H9 (cell line): ENCODE data around the gene NPAS1. TPM values are rescaled to one million over a fixed set of nuclear protein-coding genes. Genes with fewer than 3 reads are reported as not detected.

Experiments used
- DNase-seq: peaks from one replicate; pipeline ENCODE4 v3.0.0-alpha.2; 2017
- H2AFZ ChIP-seq: one replicate; pipeline ENCODE4 v1.6.1; 2013; ENCODE audit warnings: mild to moderate bottlenecking, low read length, control low read depth, moderate library complexity
- H2AK5ac ChIP-seq: 2 replicates; pipeline ENCODE4 v1.6.1; 2013; ENCODE audit warnings: low read length, control low read depth, mixed read lengths; ENCODE audit not compliant: insufficient read length
- H2BK120ac ChIP-seq: one replicate; pipeline ENCODE4 v1.6.1; 2013; ENCODE audit warnings: low read depth, mild to moderate bottlenecking, low read length, control low read depth, inconsistent platforms; ENCODE audit not compliant: poor library complexity, severe bottlenecking
- H2BK12ac ChIP-seq: 2 replicates; pipeline ENCODE4 v1.6.1; 2013; ENCODE audit warnings: low read length, control low read depth, mixed read lengths, low read depth; ENCODE audit not compliant: insufficient read length
- H2BK15ac ChIP-seq: 2 replicates; pipeline ENCODE4 v1.6.1; 2013; ENCODE audit warnings: low read depth, low read length, control low read depth
- H2BK20ac ChIP-seq: one replicate; pipeline ENCODE4 v1.6.1; 2013; ENCODE audit warnings: low read depth, mild to moderate bottlenecking, low read length, control low read depth, inconsistent platforms; ENCODE audit not compliant: poor library complexity, severe bottlenecking
- H2BK5ac ChIP-seq: 2 replicates; pipeline ENCODE4 v1.6.1; 2013; ENCODE audit warnings: low read length, control low read depth, mixed read lengths; ENCODE audit not compliant: insufficient read length
- H3K14ac ChIP-seq: 2 replicates; pipeline ENCODE4 v1.6.1; 2013; ENCODE audit warnings: low read length, control low read depth; ENCODE audit not compliant: insufficient read depth
- H3K18ac ChIP-seq: 2 replicates; pipeline ENCODE4 v1.6.1; 2013; ENCODE audit warnings: low read depth, mild to moderate bottlenecking, mixed read lengths, low read length, control low read depth; ENCODE audit not compliant: insufficient read length
- H3K23ac ChIP-seq: 2 replicates; pipeline ENCODE4 v1.6.1; 2013; ENCODE audit warnings: low read length, control low read depth, mixed read lengths, low read depth; ENCODE audit not compliant: insufficient read length
- H3K23me2 ChIP-seq: 2 replicates; pipeline ENCODE4 v1.6.1; 2013; ENCODE audit warnings: low read depth, mild to moderate bottlenecking, mixed read lengths, low read length, control low read depth; ENCODE audit not compliant: insufficient read length, poor library complexity, severe bottlenecking
- H3K27ac ChIP-seq: 2 replicates; pipeline ENCODE4 v1.5.1; 2013; ENCODE audit warnings: low read length, control low read depth, mixed read lengths, low read depth; ENCODE audit not compliant: insufficient read length
- H3K27me3 ChIP-seq: 2 replicates; pipeline ENCODE4 v1.6.1; 2013; ENCODE audit warnings: low read length, control low read depth, inconsistent platforms; ENCODE audit not compliant: insufficient read depth
- H3K4ac ChIP-seq: 2 replicates; pipeline ENCODE4 v1.6.1; 2013; ENCODE audit warnings: low read depth, mild to moderate bottlenecking, control low read depth, inconsistent platforms, low read length, moderate library complexity
- H3K4me1 ChIP-seq: 2 replicates; pipeline ENCODE4 v1.6.1; 2013; ENCODE audit warnings: low read length, control low read depth, inconsistent platforms; ENCODE audit not compliant: insufficient read depth
- H3K4me2 ChIP-seq: 2 replicates; pipeline ENCODE4 v1.6.1; 2013; ENCODE audit warnings: low read length, control low read depth, mixed read lengths; ENCODE audit not compliant: insufficient read length, insufficient read depth
- H3K56ac ChIP-seq: 2 replicates; pipeline ENCODE4 v1.6.1; 2013; ENCODE audit warnings: low read depth, mild to moderate bottlenecking, mixed read lengths, low read length, control low read depth; ENCODE audit not compliant: insufficient read length
- H3K79me1 ChIP-seq: 2 replicates; pipeline ENCODE4 v1.6.1; 2013; ENCODE audit warnings: low read depth, mild to moderate bottlenecking, moderate library complexity, low read length, control low read depth, inconsistent platforms; ENCODE audit not compliant: insufficient read depth, poor library complexity, severe bottlenecking
- H3K79me2 ChIP-seq: 2 replicates; pipeline ENCODE4 v1.6.1; 2013; ENCODE audit warnings: low read length, control low read depth, inconsistent platforms; ENCODE audit not compliant: insufficient read depth
- H3K9ac ChIP-seq: 2 replicates; pipeline ENCODE4 v1.6.1; 2013; ENCODE audit warnings: low read length, control low read depth, mixed read lengths; ENCODE audit not compliant: insufficient read length; ENCODE audit errors: extremely low read depth
- H3K9me3 ChIP-seq: one replicate; pipeline ENCODE4 v1.6.1; 2013; ENCODE audit warnings: low read depth, low read length, inconsistent platforms; ENCODE audit not compliant: control insufficient read depth
- H3T11ph ChIP-seq: one replicate; pipeline ENCODE4 v1.6.1; 2013; ENCODE audit warnings: mild to moderate bottlenecking, low read length, control low read depth, inconsistent platforms
- H4K20me1 ChIP-seq: one replicate; pipeline ENCODE4 v1.6.1; 2013; ENCODE audit not compliant: control insufficient read depth, insufficient read length, insufficient read depth
- H4K5ac ChIP-seq: 2 replicates; pipeline ENCODE4 v1.6.1; 2013; ENCODE audit warnings: low read depth, mild to moderate bottlenecking, mixed read lengths, low read length, control low read depth; ENCODE audit not compliant: insufficient read length
- H4K8ac ChIP-seq: replicated peaks from 2 replicates; pipeline ENCODE4 v1.6.1; 2013; ENCODE audit warnings: low read length, control low read depth, mixed read lengths, low read depth; ENCODE audit not compliant: insufficient read length
- H4K91ac ChIP-seq: 2 replicates; pipeline ENCODE4 v1.6.1; 2013; ENCODE audit warnings: low read depth, mild to moderate bottlenecking, moderate library complexity, mixed read lengths, low read length, control low read depth; ENCODE audit not compliant: insufficient read length
- H3K27ac Mint-ChIP-seq, 3 experiments: 2 replicates in 2 of 3; 3 replicates in 1 of 3; pipeline ENCODE4 v1.8.0; 2020 to 2021; ENCODE audit warnings: mixed read lengths in 3 of 3, mild to moderate bottlenecking in 1 of 3, moderate library complexity in 1 of 3
- H3K27me3 Mint-ChIP-seq: 2 replicates; pipeline ENCODE4 v1.8.0; 2021; ENCODE audit warnings: low read depth, mild to moderate bottlenecking, moderate library complexity, mixed read lengths
- H3K36me3 Mint-ChIP-seq, 3 experiments: 2 replicates in 2 of 3; 3 replicates in 1 of 3; pipeline ENCODE4 v1.8.0; 2020 to 2021; ENCODE audit warnings: low read depth in 3 of 3, mixed read lengths in 3 of 3; ENCODE audit not compliant: insufficient read depth in 1 of 3
- H3K4me1 Mint-ChIP-seq, 2 experiments: 2 replicates each; pipeline ENCODE4 v1.8.0; 2020; ENCODE audit warnings: mixed read lengths in 2 of 2
- H3K4me3 Mint-ChIP-seq, 2 experiments: 2 replicates in 1 of 2; 3 replicates in 1 of 2; pipeline ENCODE4 v1.8.0; 2020 to 2021; ENCODE audit warnings: mild to moderate bottlenecking in 2 of 2, mixed read lengths in 2 of 2, moderate library complexity in 1 of 2
- H3K9me3 Mint-ChIP-seq, 2 experiments: 2 replicates in 1 of 2; 3 replicates in 1 of 2; pipeline ENCODE4 v1.8.0; 2020; ENCODE audit warnings: mild to moderate bottlenecking in 2 of 2, mixed read lengths in 2 of 2, moderate library complexity in 1 of 2
- CTCF ChIP-seq: fragments of 200-600 bp; sonication (generic); conservative IDR thresholded peaks from 3 replicates; pipeline ENCODE4 v1.8.0; 2021; ENCODE audit warnings: antibody characterized with exemption, mild to moderate bottlenecking
- WGBS: extraction: QIAGEN DNeasy Blood & Tissue Kit; methylation state at CpG from one replicate; pipeline ENCODE4 v1.1.7; 2013; ENCODE audit warnings: missing lambda C conversion rate, low lambda C conversion rate, mixed read lengths; ENCODE audit not compliant: insufficient read length; ENCODE audit errors: extremely low coverage; 5-methylcytosine and 5-hydroxymethylcytosine counted together
- total RNA-seq: library from RNA; stranded (reverse); gene quantifications from 2 replicates; pipeline ENCODE4 v1.2.1, GENCODE V29; 2021

NPAS1 gene
- total RNA-seq, 1 experiment from 2014 or later, result 17.8 TPM

GRCh38 chr19:46988614-46989230 is 30.9 kb upstream of the NPAS1 start:
- H3K4me3 Mint-ChIP-seq, result no peak overlapping the region
- no peaks in the 10 kb centered on the region for H3K79me1 ChIP-seq
- H3K9me3 ChIP-seq, result no peaks in the 10 kb centered on the region
- H2BK12ac ChIP-seq, result no peak overlapping the region
- no peaks in the 10 kb centered on the region for H3K23me2 ChIP-seq
- H3K9ac ChIP-seq, result no peak overlapping the region
- no peak overlapping the region for H4K8ac ChIP-seq
- H3K27me3 Mint-ChIP-seq, result no peaks in the 10 kb centered on the region; the same call in 1 of the 2 replicates
- no peak for TF ChIP-seq CTCF
- no peak overlapping the region for H3T11ph ChIP-seq
- no peak overlapping the region for H2BK20ac ChIP-seq
- H3K18ac ChIP-seq, result no peak overlapping the region
- H2BK5ac ChIP-seq, result no peak overlapping the region
- H4K5ac ChIP-seq, result no peak overlapping the region
- no peaks in the 10 kb centered on the region for H3K4me1 ChIP-seq
- H3K79me2 ChIP-seq, result no peaks in the 10 kb centered on the region; the same call in 1 of the 2 replicates
- H4K20me1 ChIP-seq, result no peaks in the 10 kb centered on the region
- peaks cover 16 to 17% of the 10 kb centered on the region in 2 experiments for H3K4me1 Mint-ChIP-seq
- peaks cover 16 to 36% (median 36%) of the 10 kb centered on the region in 3 experiments; a peak in 6 of 7 replicates for H3K36me3 Mint-ChIP-seq
- WGBS, result no CpG with 5 or more reads among the region's 14 CpGs
- peak overlapping the region in 1 of 3 experiments; percentile 60; a peak in 2 of 7 replicates for H3K27ac Mint-ChIP-seq
- no peak overlapping the region for H2BK120ac ChIP-seq
- no peak overlapping the region for H2AFZ ChIP-seq
- H3K4me2 ChIP-seq, result no peak overlapping the region
- H3K56ac ChIP-seq, result no peak overlapping the region
- H3K14ac ChIP-seq, result no peak overlapping the region
- H3K27me3 ChIP-seq, result no peaks in the 10 kb centered on the region
- H3K4ac ChIP-seq, result no peak overlapping the region
- DNase-seq, result no peak
- no peak overlapping the region for H2BK15ac ChIP-seq
- H3K9me3 Mint-ChIP-seq, result no peaks in the 10 kb centered on the region
- no peak overlapping the region for H2AK5ac ChIP-seq
- H4K91ac ChIP-seq, result no peak overlapping the region
- no peak overlapping the region for H3K23ac ChIP-seq
- no peak overlapping the region for H3K27ac ChIP-seq
